ENCODE results near the gene ST14. TPM values are rescaled to one million over a fixed set of nuclear protein-coding genes. Genes with fewer than 3 reads are reported as not detected.

Gene ST14
- total and polyA plus RNA-seq, 8 donors, result 37.5 to 101 (median 48.5) TPM

DNA sequence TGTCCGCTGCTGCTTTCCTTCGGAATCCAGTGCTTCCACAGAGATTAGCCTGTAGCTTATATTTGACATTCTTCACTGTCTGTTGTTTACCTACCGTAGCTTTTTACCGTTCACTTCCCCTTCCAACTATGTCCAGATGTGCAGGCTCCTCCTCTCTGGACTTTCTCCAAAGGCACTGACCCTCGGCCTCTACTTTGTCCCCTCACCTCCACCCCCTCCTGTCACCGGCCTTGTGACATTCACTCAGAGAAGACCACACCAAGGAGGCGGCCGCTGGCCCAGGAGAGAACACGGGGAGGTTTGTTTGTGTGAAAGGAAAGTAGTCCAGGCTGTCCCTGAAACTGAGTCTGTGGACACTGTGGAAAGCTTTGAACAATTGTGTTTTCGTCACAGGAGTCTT lies 15.4 kb upstream of the ST14 start:
- Histone ChIP-seq H3K27ac (peak overlapping the region in 3 of 4 donors; percentile 69 to 87 (median 74)), H3K27me3 (no peaks in the 10 kb centered on the region), H3K36me3 (peaks cover 0 to 4% (median 0%) of the 10 kb centered on the region in 3 donors), H3K4me3 (no peak overlapping the region), H3K9me3 (no peaks in the 10 kb centered on the region), H3K4me1 (peaks cover 10 to 40% (median 30%) of the 10 kb centered on the region in 3 donors)
- DNase-seq, result peak in 1 of 6 donors; percentile 43
- FAIRE-seq, result no peak
- intact Hi-C loops (cut with DNase I), result no loop called here
- TF ChIP-seq CTCF (IDR thresholded peaks at IDR 0.05), result no peak
- 51 to 57% methylated on average over 10 of the region's 10 CpGs for WGBS, 2 donors
- no peak for ATAC-seq

- H3K27ac ChIP-seq, result peak overlapping the region; percentile 58 to 87 (median 72)
- H3K36me3 ChIP-seq, result peaks cover 0 to 4% (median 0%) of the 10 kb centered on the region in 3 donors
Measured at GRCh38 chr11:130144861-130145281, 14.7 kb upstream of the ST14 start.

DNA sequence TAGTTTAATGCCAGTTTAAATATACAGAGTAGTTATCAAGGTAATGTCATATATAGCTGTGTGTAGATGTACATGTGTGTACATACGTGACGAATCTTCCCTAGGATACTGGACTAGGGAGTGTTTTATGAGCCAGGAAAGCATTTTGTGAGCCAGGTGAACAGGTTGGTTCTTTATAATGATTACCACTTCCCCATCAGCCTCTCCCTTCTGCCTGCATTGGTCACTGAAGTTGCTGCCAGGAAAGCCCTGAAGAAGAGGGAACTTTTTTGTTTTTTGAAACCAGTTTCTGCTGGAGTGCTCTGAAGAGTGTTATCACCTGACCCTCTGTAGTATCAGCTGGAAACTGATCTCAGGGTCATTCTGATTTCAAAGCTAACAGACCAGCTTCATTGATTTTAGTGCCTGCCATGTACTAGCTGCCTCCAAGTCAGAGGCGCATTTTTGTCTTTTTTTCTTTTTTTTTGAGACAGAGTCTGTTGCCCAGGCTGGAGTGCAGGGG lies 14.2 kb upstream of the ST14 start:
- Histone ChIP-seq H3K27me3 (no peaks in the 10 kb centered on the region), H3K4me3 (no peak overlapping the region), H3K36me3 (peaks cover 0 to 4% (median 0%) of the 10 kb centered on the region in 3 donors), H3K4me1 (peaks cover 10 to 40% (median 30%) of the 10 kb centered on the region in 3 donors), H3K9me3 (no peaks in the 10 kb centered on the region), H3K27ac (peak overlapping the region; percentile 58 to 87 (median 72))
- DNase-seq (peak in 1 of 6 donors; percentile 42), FAIRE-seq (no peak), ATAC-seq (peak; percentile 47 to 67 (median 62))
- intact Hi-C loops (cut with DNase I), result no loop called here
- no peak for TF ChIP-seq CTCF (IDR thresholded peaks at IDR 0.05)
- WGBS, 2 donors, result 14 to 21% methylated on average over 3 of the region's 3 CpGs

More at GRCh38 chr11:130144861-130145281, 14.7 kb upstream of the ST14 start:
- 75 to 80% methylated on average over 7 of the region's 7 CpGs for WGBS, 2 donors
- FAIRE-seq, result no peak
- peak in 2 of 6 donors; percentile 38 to 40 for DNase-seq
- intact Hi-C loops (cut with DNase I), result no loop called here
- no peaks in the 10 kb centered on the region for H3K9me3 ChIP-seq
- H3K4me1 ChIP-seq, result peaks cover 10 to 40% (median 30%) of the 10 kb centered on the region in 3 donors
- no peaks in the 10 kb centered on the region for H3K27me3 ChIP-seq
- no peak for TF ChIP-seq CTCF (IDR thresholded peaks at IDR 0.05)
- no peak overlapping the region for H3K4me3 ChIP-seq
- peak; percentile 11 to 48 (median 40) for ATAC-seq

- intact Hi-C loops (cut with DNase I), result no loop called here
- DNase-seq (peak; percentile 64 to 83 (median 68)), ATAC-seq (peak; percentile 73 to 84 (median 78)), FAIRE-seq (no peak)
- H3K27me3 ChIP-seq, result no peaks in the 10 kb centered on the region
- WGBS, 2 donors, result 35 to 41% methylated on average over 15 of the region's 15 CpGs
- no peak overlapping the region for H3K4me3 ChIP-seq
- H3K27ac ChIP-seq, result peak overlapping the region; percentile 58 to 87 (median 72)
- H3K4me1 ChIP-seq, result peaks cover 10 to 40% (median 30%) of the 10 kb centered on the region in 3 donors
- no peak for TF ChIP-seq CTCF (IDR thresholded peaks at IDR 0.05)
- peaks cover 0 to 4% (median 0%) of the 10 kb centered on the region in 3 donors for H3K36me3 ChIP-seq
- H3K9me3 ChIP-seq, result no peaks in the 10 kb centered on the region
Measured at GRCh38 chr11:130145975-130146776, 13.4 kb upstream of the ST14 start.
